Keratinocyte (primary cell): ENCODE data around the gene PITX3.

Experiments
- EZH2 ChIP-seq: IDR thresholded peaks from one replicate; pipeline ENCODE4 v1.6.1; 2012; ENCODE audit warnings: inconsistent platforms, mild to moderate bottlenecking, low read length, moderate library complexity
- TF ChIP-seq, protein P1 (sequence below), 3 experiments: IDR thresholded peaks in 1 of 3; conservative IDR thresholded peaks in 1 of 3; optimal IDR thresholded peaks in 1 of 3; 2 replicates in 2 of 3; 3 replicates in 1 of 3; pipeline versions ENCODE3 to v1.5.1; 2011; ENCODE audit warnings: low read length in 3 of 3, mild to moderate bottlenecking in 3 of 3, moderate library complexity in 2 of 3, control low read depth in 1 of 3, inconsistent platforms in 1 of 3; ENCODE audit not compliant: insufficient read depth in 2 of 3; ENCODE audit errors: extremely low read depth in 1 of 3

- TF ChIP-seq, protein P1, sequence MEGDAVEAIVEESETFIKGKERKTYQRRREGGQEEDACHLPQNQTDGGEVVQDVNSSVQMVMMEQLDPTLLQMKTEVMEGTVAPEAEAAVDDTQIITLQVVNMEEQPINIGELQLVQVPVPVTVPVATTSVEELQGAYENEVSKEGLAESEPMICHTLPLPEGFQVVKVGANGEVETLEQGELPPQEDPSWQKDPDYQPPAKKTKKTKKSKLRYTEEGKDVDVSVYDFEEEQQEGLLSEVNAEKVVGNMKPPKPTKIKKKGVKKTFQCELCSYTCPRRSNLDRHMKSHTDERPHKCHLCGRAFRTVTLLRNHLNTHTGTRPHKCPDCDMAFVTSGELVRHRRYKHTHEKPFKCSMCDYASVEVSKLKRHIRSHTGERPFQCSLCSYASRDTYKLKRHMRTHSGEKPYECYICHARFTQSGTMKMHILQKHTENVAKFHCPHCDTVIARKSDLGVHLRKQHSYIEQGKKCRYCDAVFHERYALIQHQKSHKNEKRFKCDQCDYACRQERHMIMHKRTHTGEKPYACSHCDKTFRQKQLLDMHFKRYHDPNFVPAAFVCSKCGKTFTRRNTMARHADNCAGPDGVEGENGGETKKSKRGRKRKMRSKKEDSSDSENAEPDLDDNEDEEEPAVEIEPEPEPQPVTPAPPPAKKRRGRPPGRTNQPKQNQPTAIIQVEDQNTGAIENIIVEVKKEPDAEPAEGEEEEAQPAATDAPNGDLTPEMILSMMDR (optimal IDR thresholded peaks at IDR 0.05 in 1 of 3, IDR thresholded peaks at IDR 0.05 in 1 of 3, conservative IDR thresholded peaks at IDR 0.05 in 1 of 3; ENCODE audit: extremely low read depth in 1 of 3, insufficient read depth in 2 of 3, low read length in 3 of 3), result no peak
- TF ChIP-seq EZH2, result no peak
Measured at GRCh38 chr10:102289356-102289755, 48.0 kb upstream of the PITX3 start.
